Measurements from ENCODE around the gene DLGAP4.

The DLGAP4 gene

GRCh38 chr20:36493051-36493800, 187.1 kb downstream of the DLGAP4 start:
- peak; percentile 40; the same call in 1 of the 2 replicates for TF ChIP-seq CTCF (IDR thresholded peaks at IDR 0.05; ENCODE audit: control insufficient read depth, extremely low read depth, insufficient read depth)
- no peak for DNase-seq (ENCODE audit: low read depth)
- no peak overlapping the region for H3K4me3 ChIP-seq (ENCODE audit: low read depth, low read length)

GRCh38 chr20:36493801-36494114, 187.6 kb downstream of the DLGAP4 start:
- TF ChIP-seq CTCF (IDR thresholded peaks at IDR 0.05; ENCODE audit: control insufficient read depth, extremely low read depth, insufficient read depth) = no peak
- no peak for DNase-seq (ENCODE audit: low read depth)
- H3K4me3 ChIP-seq (ENCODE audit: low read depth, low read length) = no peak overlapping the region

GRCh38 chr20:36496707-36497669, 190.8 kb downstream of the DLGAP4 start:
- H3K4me3 ChIP-seq (ENCODE audit: low read depth, low read length) = no peak overlapping the region
- TF ChIP-seq CTCF (IDR thresholded peaks at IDR 0.05; ENCODE audit: control insufficient read depth, extremely low read depth, insufficient read depth) = no peak
- no peak for DNase-seq (ENCODE audit: low read depth)

GRCh38 chr20:36497856-36498255, 191.7 kb downstream of the DLGAP4 start:
- no peak overlapping the region for H3K4me3 ChIP-seq (ENCODE audit: low read depth, low read length)
- no peak for TF ChIP-seq CTCF (IDR thresholded peaks at IDR 0.05; ENCODE audit: control insufficient read depth, extremely low read depth, insufficient read depth)
- no peak for DNase-seq (ENCODE audit: low read depth)

GRCh38 chr20:36498386-36499179, 192.4 kb downstream of the DLGAP4 start:
- no peak for DNase-seq (ENCODE audit: low read depth)
- no peak overlapping the region for H3K4me3 ChIP-seq (ENCODE audit: low read depth, low read length)
- TF ChIP-seq CTCF (IDR thresholded peaks at IDR 0.05; ENCODE audit: control insufficient read depth, extremely low read depth, insufficient read depth) = no peak

- DNase-seq (ENCODE audit: low read depth) = no peak
- TF ChIP-seq CTCF (IDR thresholded peaks at IDR 0.05; ENCODE audit: control insufficient read depth, extremely low read depth, insufficient read depth) = no peak
- H3K4me3 ChIP-seq (ENCODE audit: low read depth, low read length) = no peak overlapping the region
These were observed 193.1 kb downstream of the DLGAP4 start for GRCh38 chr20:36499211-36499610.
